Stimulated activated CD8-positive, alpha-beta memory T cell treated with anti-CD3 and anti-CD28 coated beads, Interleukin-15, amount 100 ng/mL, for 1 hour (primary cell): ENCODE measurements around the gene GRM5.
A peak's percentile ranks its signal among the peaks of the same experiment; 100 is the strongest.
"Not testable (repeated sequence)": the region's sequence is repeated elsewhere in the genome, so short reads cannot be mapped to it uniquely, and the experiment has no call there.

Experiments
- DNase-seq: peaks from one replicate; pipeline ENCODE4 v3.0.0-alpha.2; 2020; ENCODE audit warnings: low read depth

The GRM5 gene

DNA sequence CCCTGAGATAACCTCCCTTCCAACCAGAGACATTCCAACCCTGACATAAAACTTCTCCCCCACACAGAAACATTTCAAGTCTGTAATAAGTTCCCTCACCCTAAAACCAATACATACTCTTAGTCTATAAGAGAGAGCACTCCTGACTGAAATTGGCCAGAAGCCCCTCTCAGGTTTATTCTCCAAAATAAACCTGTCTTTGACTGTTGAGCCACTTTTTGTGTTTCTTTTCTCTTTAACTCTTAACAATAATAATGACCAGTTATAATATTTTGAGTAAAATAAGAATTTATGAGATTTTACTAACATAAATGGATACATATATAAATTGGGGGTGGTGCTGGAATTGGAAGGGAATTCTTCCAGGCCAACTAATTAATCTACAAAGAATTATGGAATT lies 93.6 kb downstream of the GRM5 start:
- no peak for DNase-seq

DNA sequence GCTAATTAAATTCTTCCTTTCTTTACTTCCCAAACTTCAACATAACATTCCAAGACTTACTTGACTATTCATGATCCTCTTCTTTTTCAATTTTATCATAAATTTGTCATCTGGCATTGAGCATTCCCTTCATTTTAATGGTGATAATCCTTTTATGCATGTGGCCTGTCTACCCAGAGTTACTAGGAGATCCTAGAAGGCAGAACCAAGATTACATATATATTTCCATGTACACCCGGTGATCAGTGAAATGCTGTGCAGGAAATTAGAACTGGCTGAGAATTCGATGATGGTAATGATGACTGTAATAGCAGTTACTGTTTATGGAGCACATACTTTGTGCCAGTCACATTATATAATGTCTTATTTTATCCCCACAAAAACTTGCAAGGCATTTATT lies 104.2 kb downstream of the GRM5 start:
- DNase-seq, result not testable (repeated sequence)

DNA sequence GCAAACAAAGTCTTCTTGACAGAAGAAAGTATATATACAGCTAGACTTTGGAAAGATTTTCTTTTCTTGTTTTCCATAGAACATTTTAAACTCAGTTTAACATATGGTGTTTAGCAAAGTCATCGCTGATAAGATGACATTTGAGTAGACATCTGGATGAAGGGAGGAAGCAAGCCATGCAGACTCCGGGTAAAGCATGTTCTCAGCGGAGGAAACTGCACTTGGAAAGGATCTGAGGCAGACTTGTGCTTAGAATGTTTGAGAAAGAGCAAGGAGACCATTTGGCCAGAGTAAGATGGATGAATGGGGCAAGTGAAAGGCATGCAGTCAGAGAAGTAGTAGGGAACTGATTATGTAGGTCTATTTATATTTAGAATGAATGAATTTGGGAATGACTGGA lies 105.9 kb downstream of the GRM5 start:
- DNase-seq, result not testable (repeated sequence)

DNA sequence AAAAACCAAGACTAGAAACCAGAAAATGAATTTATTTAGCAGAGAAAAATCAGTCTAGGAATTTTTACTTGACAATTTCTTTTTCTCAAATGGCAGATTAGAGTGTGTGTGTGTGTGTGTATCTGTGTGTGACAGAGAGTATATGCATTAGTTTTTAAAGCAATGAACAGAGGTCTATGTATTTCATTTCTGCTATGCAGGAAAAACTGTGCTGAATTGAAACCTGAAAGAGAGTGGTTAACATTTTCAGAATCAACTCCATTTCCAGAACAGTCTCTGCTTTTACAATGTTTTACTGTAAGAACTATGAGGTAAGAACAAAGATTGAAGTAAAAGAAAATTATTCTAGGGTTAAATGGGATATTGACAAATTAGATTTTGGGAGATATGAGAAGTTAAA lies 114.8 kb downstream of the GRM5 start:
- DNase-seq, result no peak

DNA sequence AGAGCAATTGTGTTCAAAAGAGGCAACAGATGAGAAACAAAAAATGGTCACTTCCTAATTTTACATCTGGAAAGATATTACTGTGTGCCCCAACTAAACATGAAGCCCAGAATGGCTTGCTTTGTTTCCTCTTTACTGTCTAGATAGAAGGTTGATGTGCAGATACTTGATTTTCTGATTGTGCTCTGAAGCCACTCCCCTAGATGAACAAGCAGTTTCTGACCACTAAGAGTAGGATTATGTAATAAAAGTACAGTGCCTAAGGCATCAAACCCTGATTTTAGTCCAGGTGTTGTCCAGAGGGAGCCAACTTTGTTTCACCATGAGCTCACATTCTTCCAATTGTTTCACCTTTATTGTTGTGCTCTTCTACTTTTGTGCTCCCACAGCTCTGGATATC lies 116.9 kb downstream of the GRM5 start:
- not testable (repeated sequence) for DNase-seq

DNA sequence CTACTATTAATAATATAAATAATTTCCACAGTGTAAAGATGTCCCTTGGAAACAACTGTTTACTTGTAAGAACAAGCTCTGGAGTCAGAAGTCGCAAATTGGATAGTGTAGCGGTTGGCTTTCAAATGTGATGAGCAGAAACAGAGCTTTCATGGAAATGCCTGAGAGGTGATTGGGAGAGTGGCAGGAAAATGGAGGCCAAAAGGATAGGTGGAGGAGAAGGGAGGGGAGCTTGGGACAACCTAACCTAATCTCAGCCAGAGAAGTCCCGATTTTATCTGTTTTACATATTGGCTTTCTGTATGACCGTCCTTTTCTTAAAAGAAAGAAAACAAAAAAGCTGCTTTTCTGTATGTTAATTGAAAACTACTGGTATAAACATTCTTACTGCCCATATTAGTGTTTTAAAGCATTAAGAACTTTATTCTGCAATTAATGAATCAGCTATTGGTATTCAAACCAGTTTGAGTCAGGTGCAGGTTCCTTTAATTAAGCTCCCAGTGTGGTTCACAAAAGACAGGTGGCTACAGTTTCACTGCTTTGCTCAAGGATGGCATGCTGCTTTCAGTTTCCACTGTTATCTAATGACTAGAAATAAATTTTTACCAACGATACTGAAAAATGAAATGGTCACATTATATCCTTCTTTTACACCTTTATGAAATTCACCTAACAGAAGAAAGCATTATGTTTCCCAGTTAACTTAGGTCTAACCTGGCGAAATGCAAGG lies 117.8 kb downstream of the GRM5 start:
- DNase-seq, result not testable (repeated sequence)

DNA sequence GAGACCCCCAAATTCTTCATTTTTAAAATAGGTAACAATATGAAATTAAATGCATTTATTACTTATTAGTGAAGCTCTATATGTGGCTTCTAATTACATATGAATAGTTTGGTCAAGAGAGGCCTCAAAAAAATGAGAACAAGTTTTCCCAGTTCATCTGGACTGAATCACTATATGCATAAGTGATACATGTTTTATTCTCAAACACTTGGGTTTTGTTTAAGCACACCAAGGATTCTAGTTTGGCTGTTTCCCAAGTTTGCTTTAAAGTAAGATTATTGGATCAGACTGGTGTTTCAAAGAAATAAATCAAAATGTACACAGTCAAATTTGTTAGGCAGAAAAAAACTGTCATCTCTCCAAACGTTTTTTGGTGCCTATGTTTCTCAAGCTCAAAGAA lies 136.1 kb downstream of the GRM5 start:
- DNase-seq, result not testable (repeated sequence)

DNA sequence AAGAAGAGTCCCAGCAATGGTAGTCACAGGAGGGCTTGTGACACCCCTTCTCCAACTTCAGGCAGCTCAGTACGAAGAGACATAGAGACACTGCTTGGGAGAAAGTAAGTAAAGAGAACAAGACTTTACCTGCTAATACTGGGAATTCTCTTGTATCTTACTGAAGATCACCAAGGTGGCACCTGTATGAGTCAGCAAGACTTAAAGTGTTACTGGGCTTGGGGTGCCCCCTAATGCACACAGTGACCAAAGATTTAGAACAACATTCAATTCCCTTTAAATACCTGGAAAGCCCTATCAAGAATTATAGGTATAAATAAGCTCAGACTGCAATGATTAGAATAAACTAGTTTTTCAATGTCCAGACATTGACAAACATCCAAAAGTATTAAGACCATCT lies 148.7 kb downstream of the GRM5 start:
- DNase-seq, result not testable (repeated sequence)

DNA sequence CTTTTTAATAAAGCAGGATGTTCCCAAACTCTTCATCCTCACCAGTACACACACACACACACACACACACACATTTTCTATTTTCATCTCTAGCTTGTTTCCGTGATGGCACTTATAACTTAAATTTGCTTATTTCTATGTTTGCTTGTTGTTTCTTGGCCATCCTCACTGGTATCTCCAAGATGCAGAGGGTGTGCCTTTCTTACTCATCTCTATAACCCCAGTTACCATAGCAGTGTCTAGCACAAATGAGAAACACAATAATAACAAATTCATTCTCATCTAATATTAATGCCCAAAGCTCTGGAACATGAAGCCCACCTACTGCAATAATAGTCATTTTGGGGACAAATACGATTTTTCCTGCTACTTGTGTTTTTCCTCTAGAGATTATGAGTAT lies 156.3 kb downstream of the GRM5 start:
- no peak for DNase-seq

DNA sequence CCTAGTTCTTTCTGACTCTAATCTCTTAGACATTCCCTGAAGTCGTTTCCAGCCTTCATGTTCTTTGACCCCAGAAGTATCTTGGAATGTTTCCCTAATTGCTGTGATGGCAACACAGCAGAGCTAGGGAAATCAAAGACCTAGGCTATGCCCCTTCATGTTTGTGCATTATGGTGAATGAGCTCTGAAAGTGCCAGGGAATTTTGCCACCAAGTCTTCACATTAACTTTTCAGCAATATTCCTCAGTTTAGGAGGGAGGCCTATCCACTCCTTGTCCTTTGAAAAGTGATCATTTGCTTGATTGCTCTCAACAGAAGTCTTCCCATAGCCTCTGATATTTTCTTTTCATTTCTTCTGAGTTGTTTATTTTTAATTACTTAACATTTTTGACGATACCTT lies 164.3 kb downstream of the GRM5 start:
- DNase-seq, result not testable (repeated sequence)

DNA sequence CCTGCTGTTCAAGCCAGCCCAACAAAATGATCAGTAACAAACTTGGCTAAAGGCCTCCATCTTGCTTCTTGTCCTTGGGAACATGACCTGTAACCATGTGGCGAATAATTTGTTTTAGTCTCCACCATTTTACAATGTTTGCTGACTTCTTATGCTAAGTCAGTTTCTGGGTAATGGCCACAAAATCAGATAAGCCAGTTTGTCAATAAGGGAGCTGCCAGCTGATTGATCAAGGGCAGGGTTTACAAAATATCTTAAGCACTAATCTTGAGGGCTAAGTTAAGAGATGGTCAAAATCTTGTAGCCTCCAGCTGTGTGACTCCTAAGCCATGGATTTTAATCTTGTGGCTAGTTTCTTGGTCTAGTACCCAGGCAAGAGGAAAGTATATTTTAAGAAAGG lies 176.9 kb downstream of the GRM5 start:
- DNase-seq, result not testable (repeated sequence)

DNA sequence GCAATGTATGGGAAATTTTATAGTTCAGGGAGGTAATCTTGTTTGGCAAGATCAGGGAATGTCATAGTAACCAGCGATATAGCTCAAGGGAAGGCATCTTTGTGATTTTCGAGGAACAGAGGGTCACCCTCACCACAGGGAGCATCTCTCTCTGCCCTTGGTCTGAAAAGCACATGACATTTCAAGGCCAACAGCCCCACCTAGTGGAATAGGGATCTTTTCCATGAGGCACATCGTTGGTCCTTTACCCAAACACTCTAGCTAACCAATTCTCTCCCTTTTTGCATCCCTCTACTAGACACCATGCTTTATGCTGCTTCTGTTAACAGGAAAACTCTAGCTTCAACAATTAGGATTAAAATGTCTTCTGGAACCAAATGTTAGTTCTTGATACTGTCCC lies 179.0 kb downstream of the GRM5 start:
- peak; percentile 6 for DNase-seq

DNA sequence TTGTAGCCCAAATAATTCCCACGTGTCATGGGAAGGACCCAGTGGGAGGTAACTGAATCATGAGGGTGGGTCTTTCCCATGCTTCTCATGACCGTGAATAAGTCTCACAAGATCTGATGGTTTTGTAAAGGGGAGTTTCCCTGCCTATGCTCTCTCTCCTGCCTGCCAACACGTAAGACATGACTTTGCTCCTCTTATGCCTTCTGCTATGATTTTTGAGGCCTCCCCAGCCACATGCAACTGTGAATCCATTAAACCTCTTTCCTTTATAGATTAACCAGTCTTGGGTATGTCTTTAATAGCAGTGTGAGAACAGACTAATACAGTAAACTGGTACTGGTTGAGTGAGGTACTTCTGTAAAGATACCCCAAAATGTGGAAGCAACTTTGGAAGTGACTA lies 183.0 kb downstream of the GRM5 start:
- DNase-seq, result not testable (repeated sequence)

DNA sequence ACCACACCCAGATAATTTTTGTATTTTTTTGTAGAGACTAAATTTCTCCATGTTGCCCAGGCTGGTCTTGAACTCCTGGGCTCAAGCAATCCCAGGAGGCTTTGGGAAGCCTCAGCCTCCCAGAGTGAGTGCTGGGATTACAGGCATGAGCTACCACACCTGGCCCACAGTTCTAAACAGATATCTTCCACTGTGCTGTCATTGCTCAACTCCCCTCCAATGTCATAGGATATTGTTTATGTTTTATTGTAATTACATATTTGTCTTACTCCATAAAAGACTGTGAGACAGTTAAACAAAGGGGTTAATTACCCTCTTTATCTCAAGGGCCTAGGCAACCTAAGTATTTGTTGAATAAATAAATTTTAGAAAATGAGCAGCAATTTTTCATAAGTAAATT lies 204.2 kb downstream of the GRM5 start:
- DNase-seq, result no peak

DNA sequence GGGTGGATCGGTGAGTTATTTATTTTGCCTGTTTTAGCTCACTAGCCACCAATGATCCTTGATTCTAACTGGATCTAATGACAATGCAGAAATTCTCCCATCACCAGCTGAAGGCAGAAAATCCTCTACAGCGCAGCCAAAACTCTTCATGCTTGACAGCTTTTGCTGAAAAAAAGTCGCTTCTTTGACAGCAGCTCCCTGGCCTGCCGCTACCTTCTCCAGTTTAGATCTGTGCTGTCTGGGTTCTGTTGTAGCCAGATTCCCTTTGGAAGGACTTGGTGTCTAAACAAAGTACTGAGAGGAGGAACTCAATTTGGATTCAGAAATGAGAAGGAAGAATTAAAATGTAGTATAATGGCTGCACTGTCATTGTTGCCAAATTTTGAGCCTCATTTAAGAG lies 205.4 kb downstream of the GRM5 start:
- DNase-seq, result not testable (repeated sequence)

DNA sequence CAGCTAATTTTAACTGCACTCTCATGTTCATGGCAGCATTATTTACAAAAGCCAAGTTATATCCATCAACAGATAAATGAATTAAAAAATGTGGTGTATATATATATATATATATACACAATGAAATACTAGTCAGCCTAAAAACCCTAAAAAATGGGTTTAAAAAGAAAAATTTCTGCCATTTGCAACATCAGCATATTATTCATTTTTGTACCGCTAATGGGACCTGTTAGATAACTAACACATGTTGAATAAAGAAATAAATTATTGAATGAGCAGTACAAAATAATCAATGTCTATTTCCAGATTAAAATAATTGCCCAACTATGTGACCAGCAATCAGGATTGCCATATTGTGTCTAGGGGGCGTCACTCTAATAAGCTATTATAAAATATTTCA lies 211.8 kb downstream of the GRM5 start:
- not testable (repeated sequence) for DNase-seq

DNA sequence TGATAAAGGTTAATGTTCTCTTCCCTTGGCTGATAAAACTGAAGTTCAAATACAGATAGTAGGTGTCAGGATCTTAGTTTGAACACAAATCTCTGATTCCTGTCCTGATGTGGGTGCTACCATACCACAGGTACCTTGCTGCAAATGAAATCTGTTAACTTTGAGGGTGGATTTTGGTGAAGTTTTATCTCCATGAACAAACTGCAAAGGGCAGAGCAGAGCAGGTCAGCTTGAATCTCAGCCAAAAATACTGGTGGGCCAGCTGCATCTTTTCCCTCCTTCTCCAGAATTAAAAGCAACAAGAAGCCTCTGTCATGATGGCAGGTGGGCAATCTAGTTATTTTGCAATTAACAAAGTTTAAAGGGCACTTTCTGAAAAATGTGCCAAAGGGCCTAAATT lies 214.2 kb downstream of the GRM5 start:
- DNase-seq, result not testable (repeated sequence)

DNA sequence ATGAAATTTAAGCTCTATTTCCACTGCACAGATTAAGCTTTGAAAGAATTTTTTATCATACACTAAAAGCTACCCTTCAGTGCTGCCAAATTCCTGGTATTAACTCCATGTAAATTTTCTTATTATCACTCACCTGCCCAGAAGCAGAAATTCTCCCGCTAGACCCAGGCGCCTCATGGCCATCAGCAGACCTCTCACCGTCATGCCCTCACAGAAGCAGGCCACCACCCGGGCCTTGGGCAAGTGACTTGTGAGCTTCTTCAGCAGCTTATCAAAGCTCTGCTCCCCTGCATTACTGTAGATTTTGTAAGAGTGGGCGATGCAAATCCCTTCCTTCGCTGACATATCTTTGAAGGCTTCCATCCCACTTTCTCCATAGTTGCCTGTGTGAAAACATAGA lies 216.0 kb downstream of the GRM5 start:
- DNase-seq, result not testable (repeated sequence)

DNA sequence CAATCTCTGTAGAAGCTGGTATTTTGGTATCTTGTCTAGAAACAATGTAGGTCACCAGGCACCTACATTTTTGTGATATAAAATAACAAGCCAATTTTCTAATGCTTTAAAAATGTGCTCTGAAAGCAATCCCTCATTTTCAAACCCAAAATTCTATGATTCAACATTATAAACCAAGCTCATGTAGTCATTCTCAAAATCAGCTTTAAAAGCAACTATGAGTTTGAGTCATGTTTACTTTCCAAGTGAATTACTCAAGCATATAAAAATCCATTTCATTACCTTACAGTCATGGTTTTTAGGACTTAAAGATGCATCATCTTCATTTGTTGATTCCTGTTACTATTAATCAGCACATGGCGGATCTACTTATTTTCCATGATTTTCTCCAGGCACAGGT lies 216.4 kb downstream of the GRM5 start:
- DNase-seq, result no peak

DNA sequence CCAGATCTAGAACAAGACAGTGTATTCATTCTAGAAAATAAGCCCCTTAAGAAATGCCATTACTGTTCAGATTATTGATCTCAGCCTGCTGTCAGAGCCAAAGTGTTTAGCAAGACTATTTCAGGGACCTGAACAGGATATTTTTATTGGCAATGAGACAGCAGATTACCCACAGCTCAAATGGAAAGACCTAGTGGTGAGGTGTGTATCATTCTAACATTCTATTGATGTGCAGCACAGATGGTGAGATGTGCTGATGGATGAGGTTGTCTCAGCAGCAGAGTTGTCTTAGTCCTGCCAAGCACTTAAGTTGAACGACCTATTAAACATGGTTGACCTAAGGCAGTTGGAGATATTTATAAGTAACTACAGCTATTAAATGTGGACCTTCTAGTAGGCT lies 219.5 kb downstream of the GRM5 start:
- not testable (repeated sequence) for DNase-seq

DNA sequence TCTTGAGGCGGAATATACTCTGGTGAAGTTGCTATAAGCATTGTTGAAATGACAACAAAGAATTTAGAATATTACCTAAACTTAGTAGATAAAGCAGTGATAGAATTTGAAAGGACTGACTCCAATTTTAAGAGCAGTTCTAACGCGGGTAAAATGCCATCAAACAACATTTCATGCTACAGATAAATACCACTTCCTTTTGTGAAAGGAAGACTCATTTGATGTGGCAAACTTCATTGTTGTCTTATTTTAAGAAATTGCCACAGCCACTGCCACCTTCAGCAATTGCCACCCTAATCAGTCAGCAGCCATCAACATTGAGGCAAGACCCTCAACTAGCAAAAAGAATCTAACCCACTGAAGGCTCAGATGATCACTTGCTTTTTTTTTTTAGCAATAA lies 220.8 kb downstream of the GRM5 start:
- DNase-seq, result not testable (repeated sequence)

DNA sequence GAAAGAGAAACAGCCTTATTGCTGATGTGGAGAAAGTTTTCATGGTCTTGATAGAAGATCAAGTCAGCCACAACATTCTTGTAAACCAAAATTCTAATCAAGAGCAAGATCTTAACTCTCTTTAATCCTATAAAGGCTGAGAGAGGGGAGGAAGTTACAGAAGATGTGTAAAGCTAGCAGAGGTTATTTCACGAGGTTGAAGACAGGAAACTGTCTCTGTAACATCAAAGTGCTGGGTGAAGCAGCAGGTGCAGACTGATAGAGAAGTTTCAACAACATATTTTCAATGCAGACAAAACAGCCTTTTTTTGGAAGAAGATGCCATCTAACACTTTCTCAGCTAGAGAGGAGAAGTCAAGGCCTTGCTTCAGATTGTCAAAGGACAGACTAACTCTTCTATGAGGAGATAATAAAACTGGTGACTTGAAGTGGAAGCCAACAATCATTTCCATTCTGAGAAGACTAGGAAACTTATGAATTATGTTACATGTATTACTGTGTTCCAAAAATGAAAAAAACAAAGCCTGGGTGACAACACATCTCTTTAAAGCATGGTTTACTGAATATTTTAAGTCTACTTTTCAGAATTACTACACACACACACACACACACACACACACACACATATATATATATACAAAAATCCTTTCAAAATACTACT lies 221.9 kb downstream of the GRM5 start:
- not testable (repeated sequence) for DNase-seq

DNA sequence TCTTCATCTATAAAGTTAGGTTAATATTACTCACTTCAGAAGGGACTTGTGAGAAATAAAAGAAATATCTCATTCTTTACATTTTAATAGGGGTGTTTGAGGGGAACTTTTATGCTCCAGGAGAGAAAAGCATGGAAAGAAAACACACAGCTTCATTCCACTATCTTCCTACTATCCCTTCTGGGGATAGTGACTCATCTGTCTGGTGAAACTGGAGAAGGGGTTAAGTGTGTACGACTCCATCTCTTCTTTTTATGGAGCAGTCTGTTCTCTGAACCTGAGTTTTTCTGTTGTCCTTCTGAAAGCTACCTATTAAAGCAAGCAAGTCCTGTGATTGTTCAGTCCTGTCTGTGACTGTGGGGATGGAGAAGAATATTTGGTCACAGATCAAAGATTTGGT lies 227.6 kb downstream of the GRM5 start:
- not testable (repeated sequence) for DNase-seq

DNA sequence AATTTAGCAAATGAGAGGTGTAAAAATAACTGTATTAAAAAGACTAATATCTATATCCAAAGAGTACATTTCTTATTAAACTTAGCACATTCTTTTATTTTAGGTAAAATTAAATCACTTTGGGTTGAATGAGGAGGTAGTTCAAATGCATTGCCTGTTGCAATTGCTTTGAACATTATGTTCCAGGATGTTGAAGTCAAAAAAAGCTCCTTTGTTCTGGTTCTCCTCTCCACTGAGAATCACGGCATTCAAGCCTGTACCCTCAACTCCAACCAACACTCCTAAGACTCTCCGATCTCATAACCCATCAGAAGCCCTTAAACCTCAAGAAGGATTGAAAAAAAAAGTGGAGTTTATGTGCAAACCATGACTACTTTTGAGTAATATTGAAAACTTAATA lies 230.1 kb downstream of the GRM5 start:
- DNase-seq, result not testable (repeated sequence)
